Activated CD8-positive, alpha-beta memory T cell treated with anti-CD3 and anti-CD28 coated beads for 36 hours (primary cell): Measurements from ENCODE around the gene IRF2BP1. TPM values are rescaled to one million over a fixed set of nuclear protein-coding genes. Genes with fewer than 3 reads are reported as not detected.
"Not testable (repeated sequence)": the region's sequence is repeated elsewhere in the genome, so short reads cannot be mapped to it uniquely, and the experiment has no call there.

Source experiments
- CTCF ChIA-PET: fragments of 350-600 bp; sonication (Branson Sonifier 250); formaldehyde crosslinking; loops from one replicate; lab custom pipeline; 2021; ENCODE audit warnings: antibody characterized with exemption; lab: Charles Lee
- POLR2A ChIA-PET: fragments of 350-600 bp; sonication (Branson Sonifier 250); formaldehyde crosslinking; loops from one replicate; lab custom pipeline; 2021; ENCODE audit warnings: antibody characterized with exemption; lab: Charles Lee
- total RNA-seq, 2 experiments: library from RNA; stranded (reverse); gene quantifications; one replicate each; pipeline ENCODE4 v1.2.3, GENCODE V29; 2021

IRF2BP1 gene
- total RNA-seq, 2 experiments from 2014 or later = 14.6 to 16.1 TPM

GRCh38 chr19:45870798-45871197 is 15.1 kb downstream of the IRF2BP1 start:
- CTCF ChIA-PET = no interaction called here
- POLR2A ChIA-PET = no interaction called here

- CTCF ChIA-PET = interaction anchor here (1.6 to 4.7 kb wide), 2 partner anchors 14 to 50 kb away, joined by 4 to 65 read pairs; no protein-coding TSS in a partner anchor
- POLR2A ChIA-PET = not testable (repeated sequence)
Measured at GRCh38 chr19:45867241-45867640, 18.7 kb downstream of the IRF2BP1 start.

DNA sequence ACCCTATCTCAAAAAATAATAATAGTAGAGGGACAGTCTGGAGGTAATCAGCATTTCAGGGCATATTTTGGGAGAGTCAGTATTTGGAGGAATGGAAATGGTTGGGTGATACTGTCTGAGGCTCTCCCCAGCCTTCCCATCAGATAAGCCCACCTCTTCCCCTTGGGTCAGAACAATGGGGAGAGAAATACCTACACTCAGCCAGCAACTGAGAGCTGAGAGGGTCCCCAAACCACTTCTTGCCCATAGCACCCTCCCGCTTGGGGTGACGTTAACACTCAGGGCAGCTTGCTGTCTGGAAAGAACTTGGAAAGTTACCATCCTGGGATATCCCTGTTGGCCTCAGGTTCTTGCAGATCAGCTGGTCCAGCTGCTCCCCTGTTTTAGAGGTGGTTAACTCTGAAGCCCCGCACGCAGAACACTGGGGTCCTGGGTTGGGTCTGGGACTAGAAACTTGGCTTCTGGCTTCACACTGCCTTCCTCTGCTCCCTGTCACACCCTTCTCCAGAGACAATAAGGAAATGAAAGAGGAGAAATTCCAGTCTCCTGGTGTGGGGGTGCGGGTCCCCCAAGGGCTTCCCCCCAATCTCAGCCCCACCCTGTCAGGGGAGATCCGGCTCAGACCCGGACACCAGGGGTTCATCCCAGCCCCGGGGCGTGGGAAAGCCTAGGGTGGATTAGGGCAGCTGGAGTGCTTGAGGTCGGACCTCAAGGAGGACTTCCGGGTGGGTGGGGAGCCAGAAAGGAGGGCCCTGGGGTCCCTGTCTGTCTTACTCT is 19.4 kb downstream of the IRF2BP1 start:
- ChIA-PET CTCF (interaction anchor here (0.8 to 4.7 kb wide), 3 partner anchors 15 to 50 kb away, joined by 3 to 65 read pairs (median 4); no protein-coding TSS in a partner anchor), POLR2A (no interaction called here)

DNA sequence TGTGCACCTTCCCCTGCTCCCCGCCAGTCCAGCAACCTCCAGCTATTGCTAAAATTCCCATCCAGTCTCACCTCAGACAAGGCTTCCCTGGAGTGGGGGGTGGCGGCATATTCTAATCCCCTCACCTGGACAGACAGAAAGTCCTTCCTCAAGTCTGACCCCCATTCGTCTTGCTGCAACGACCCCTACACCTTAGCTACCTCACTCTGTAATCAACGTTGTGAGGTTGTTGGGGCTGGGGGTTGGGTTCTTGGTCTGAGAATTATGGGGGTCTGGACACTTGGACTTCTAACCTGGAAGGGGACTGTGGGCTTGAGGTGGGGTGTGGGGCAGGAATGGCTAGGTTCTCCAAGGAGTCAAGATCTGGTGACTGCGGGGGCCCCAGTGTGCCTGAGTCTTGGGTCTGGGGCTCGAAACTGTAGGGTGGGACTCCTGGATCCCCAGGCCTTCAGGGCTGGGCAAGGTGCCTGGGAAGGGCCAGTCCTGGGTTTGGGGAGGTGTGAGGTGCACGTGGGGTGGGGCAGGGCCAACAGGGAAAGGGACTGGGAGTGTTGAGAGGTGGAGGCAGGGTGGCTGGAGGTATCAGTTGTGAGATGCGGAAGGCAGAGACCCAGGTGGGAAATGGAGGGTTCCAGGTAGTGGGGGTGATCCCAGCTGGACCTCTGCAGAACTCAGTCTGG is 20.5 kb downstream of the IRF2BP1 start:
- POLR2A ChIA-PET = interaction anchor here (0.5 to 2.8 kb wide), 2 partner anchors 17 to 20 kb away, joined by 3 to 19 read pairs; partner anchors contain the start of gene IRF2BP1
- CTCF ChIA-PET = interaction anchor here (1.0 to 4.7 kb wide), 7 partner anchors 8 to 65 kb away, joined by 3 to 65 read pairs (median 23); partner anchors contain the start of genes IRF2BP1 and MYPOP

- CTCF ChIA-PET = interaction anchor here (0.6 to 4.7 kb wide), 12 partner anchors 8 to 399 kb away, joined by 3 to 65 read pairs (median 3); partner anchors contain the start of genes IRF2BP1 and MYPOP
Measured at GRCh38 chr19:45864629-45865082, 21.3 kb downstream of the IRF2BP1 start.

GRCh38 chr19:45863840-45864628 is 21.9 kb downstream of the IRF2BP1 start, which contains the start of gene FOXA3:
FOXA3 (plus strand) TSS chr19:45864326; CDS start chr19:45864457, 131 bp downstream.
- ChIA-PET CTCF (interaction anchor here (0.5 to 4.7 kb wide), 21 partner anchors 8 to 400 kb away, joined by 3 to 65 read pairs (median 3); partner anchors contain the start of genes IRF2BP1, MYPOP and SIX5), POLR2A (interaction anchor here (0.6 to 2.8 kb wide), 6 partner anchors 22 to 95 kb away, joined by 3 to 19 read pairs (median 4); partner anchors contain the start of genes IRF2BP1 and SIX5)

More at GRCh38 chr19:45864629-45865082, 21.3 kb downstream of the IRF2BP1 start:
- POLR2A ChIA-PET = interaction anchor here (0.5 to 2.8 kb wide), 2 partner anchors 18 to 21 kb away, joined by 3 to 19 read pairs; partner anchors contain the start of gene IRF2BP1

GRCh38 chr19:45863335-45863839 is 22.6 kb downstream of the IRF2BP1 start:
- POLR2A ChIA-PET = interaction anchor here (0.6 to 2.8 kb wide), 8 partner anchors 22 to 394 kb away, joined by 3 to 19 read pairs (median 4); partner anchors contain the start of genes IRF2BP1 and SIX5
- CTCF ChIA-PET = interaction anchor here (0.5 to 4.7 kb wide), 16 partner anchors 9 to 400 kb away, joined by 3 to 65 read pairs (median 5); partner anchors contain the start of genes IRF2BP1, MYPOP and SIX5

DNA sequence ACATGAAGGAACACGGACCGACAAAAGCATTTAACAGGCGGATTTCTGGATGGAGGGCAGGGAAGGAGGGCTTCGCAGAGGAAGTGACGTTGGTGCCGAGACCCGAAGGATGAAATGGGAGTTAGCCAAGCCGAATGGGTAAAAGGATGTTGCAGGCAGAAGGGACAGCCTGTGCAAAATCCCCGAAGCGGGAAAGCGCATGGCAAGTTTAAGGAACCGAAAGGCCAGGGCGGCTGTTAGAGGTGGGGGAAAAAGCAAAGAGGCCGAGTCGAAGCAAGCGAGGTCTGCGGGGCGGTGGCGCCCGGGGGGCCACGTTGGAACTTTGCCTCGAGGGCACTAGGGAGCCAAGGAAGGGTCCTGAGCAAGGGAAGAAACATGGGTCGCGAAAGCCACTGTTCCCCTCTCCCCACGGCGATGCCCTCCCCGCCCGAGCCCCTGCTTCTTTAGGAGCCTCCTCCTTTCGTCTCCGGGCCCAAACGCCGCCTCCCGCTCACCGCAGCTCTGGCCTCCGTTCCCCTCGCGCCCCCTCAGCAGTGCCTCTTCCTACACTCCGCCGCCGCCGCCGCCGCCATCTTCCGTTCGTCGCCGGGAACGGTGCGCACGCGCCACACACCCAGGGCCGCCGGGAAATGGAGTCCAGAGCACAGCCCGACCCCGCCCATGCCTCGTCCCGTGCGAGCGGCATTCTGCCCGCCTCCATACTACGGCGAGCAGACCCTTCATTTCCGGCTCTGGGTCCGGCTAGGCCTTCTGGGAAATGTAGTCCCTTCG is 23.2 kb downstream of the IRF2BP1 start, which contains the start of gene SYMPK:
Gene SYMPK (minus strand): TSS at position 584 of the 771 bp plus-strand sequence. CDS start 8,652 bp downstream, outside the sequence.
- CTCF ChIA-PET = interaction anchor here (0.5 to 4.7 kb wide), 14 partner anchors 9 to 401 kb away, joined by 3 to 65 read pairs (median 6); partner anchors contain the start of genes IRF2BP1, MYPOP and SIX5
- POLR2A ChIA-PET = interaction anchor here (0.6 to 2.8 kb wide), 8 partner anchors 23 to 394 kb away, joined by 3 to 19 read pairs (median 4); partner anchors contain the start of genes IRF2BP1 and SIX5

DNA sequence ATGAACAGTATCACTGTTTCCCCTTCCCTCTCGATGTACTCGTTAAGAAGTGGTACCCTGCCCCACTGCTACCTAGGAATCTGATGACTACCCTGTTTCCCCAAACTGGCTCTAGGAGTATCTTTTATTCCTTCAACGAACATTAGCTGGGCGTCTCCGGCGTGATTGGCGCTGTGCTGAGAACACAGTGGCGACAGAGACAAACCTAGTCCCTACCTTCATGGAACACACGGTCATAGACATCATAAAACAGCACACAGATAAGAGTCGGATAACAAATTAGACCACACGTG is 23.7 kb downstream of the IRF2BP1 start:
- POLR2A ChIA-PET = interaction anchor here (2.8 kb wide), 1 partner anchor 23 kb away, joined by 19 read pairs; the partner anchor contains the start of gene IRF2BP1
- CTCF ChIA-PET = interaction anchor here (2.9 to 4.1 kb wide), 2 partner anchors 23 to 45 kb away, joined by 24 to 27 read pairs; partner anchors contain the start of gene IRF2BP1

DNA sequence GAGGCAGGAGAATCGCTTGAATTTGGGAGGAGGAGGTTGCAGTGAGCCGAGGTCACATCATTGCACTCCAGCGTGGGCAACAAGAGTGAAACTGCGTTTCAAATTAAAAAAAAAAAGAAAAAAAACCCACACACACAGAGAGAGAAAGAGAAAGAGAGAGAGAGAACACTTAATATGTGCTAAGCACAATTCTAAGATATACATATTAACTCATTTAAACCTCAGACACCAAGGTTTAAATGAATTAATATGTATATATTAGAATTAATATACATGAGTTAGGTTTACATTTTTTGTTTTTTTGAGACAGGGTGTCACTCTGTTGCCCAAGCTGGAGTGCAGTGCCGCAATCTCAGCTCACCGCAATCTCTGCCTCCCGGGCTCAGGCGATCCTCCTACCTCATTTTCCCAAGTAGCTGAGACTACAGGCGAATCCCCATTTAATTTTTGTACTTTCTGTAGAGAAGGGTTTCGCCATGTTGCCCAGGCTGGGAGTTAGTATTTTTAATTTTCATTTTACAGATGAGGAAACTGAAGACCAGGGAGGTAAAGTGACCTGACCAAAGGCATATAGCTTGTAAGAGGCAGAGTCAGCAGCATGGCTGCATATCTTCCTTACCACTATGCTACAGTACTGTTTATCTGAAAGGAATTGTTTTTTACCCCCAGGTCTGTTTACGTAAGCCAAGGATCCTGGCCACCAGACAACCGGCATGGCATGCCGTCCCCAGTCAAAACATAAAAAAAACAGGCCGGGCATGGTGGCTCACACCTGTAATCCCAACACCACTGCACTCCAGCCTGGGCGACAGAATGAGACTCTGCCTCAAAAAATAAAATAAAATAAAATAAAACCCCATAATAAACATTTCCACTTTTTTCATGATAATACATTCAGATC is 25.3 kb downstream of the IRF2BP1 start:
- CTCF ChIA-PET = interaction anchor here (1.7 to 1.8 kb wide), 2 partner anchors 44 to 91 kb away, joined by 5 read pairs; partner anchors contain the start of gene SIX5
- POLR2A ChIA-PET = interaction anchor here (0.6 kb wide), 1 partner anchor 146 kb away, joined by 3 read pairs; no protein-coding TSS in a partner anchor

- ChIA-PET CTCF (interaction anchor here (1.6 kb wide), 1 partner anchor 9 kb away, joined by 6 read pairs; the partner anchor contains the start of gene SYMPK), POLR2A (interaction anchor here (0.6 kb wide), 1 partner anchor 737 kb away, joined by 3 read pairs; no protein-coding TSS in a partner anchor)
Measured at GRCh38 chr19:45854167-45854778, 31.7 kb downstream of the IRF2BP1 start.

DNA sequence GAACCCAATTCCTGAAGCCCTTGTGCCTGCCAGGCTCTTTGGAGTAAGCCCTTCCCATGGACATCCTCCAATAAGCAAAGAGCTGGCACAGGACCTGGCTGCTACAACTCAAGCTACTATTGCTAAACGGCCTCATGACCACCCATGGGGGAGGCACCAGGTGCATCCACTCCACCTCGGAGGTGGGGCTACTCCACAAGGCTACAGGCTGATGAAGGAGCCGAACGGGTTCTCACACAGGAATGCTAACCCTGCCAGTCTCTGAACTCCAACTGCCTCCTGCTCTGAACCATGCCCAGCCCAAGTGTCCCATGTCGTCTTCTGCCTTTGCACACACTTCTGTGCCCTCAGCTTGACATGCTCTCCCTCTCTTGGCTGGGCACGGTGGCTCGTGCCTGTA is 33.0 kb downstream of the IRF2BP1 start:
- POLR2A ChIA-PET = no interaction called here
- CTCF ChIA-PET = interaction anchor here (1.6 kb wide), 1 partner anchor 10 kb away, joined by 6 read pairs; the partner anchor contains the start of gene SYMPK

GRCh38 chr19:45852145-45852750 is 33.7 kb downstream of the IRF2BP1 start:
- CTCF ChIA-PET = interaction anchor here (0.6 kb wide), 1 partner anchor 49 kb away, joined by 3 read pairs; no protein-coding TSS in a partner anchor

GRCh38 chr19:45848922-45849321 is 37.0 kb downstream of the IRF2BP1 start:
- ChIA-PET CTCF (interaction anchor here (1.0 to 2.9 kb wide), 3 partner anchors 15 to 79 kb away, joined by 4 to 10 read pairs (median 7); partner anchors contain the start of genes FOXA3 and SYMPK), POLR2A (no interaction called here)

More at GRCh38 chr19:45852145-45852750, 33.7 kb downstream of the IRF2BP1 start:
- POLR2A ChIA-PET = no interaction called here
